OCI-LY3 (cell line): Measurements from ENCODE around the gene OSBPL3.
"Not testable (repeated sequence)": the region's sequence is repeated elsewhere in the genome, so short reads cannot be mapped to it uniquely, and the experiment has no call there.

Source experiments
- H2AFZ ChIP-seq: fragments of 200-600, 300-600 bp; shearing (Covaris generic); 2 replicates; pipeline ENCODE4 v1.6.0; 2014; ENCODE audit warnings: antibody characterized with exemption, low read depth, low read length
- H3K27ac ChIP-seq: fragments of 200-600, 300-600 bp; sonication (generic); 2 replicates; pipeline ENCODE4 v1.5.1; 2014; ENCODE audit warnings: mild to moderate bottlenecking, low read length, moderate library complexity, mixed read lengths
- H3K27me3 ChIP-seq: fragments of 200-600, 300-600 bp; sonication (generic); 2 replicates; pipeline ENCODE4 v1.6.1; 2014; ENCODE audit warnings: low read depth, low read length, mixed read lengths
- H3K36me3 ChIP-seq: fragments of 200-600, 300-600 bp; sonication (generic); replicated peaks from 2 replicates; pipeline ENCODE3; 2014; ENCODE audit warnings: low read depth, low read length, mixed read lengths
- H3K4me1 ChIP-seq: fragments of 300-600, 200-600 bp; sonication (generic); 2 replicates; pipeline ENCODE4 v1.6.1; 2014; ENCODE audit warnings: low read length, mixed read lengths
- H3K4me2 ChIP-seq: fragments of 200-600, 300-600 bp; sonication (generic); 2 replicates; pipeline ENCODE4 v1.6.1; 2014; ENCODE audit warnings: low read length, mixed read lengths
- H3K4me3 ChIP-seq: fragments of 300-600, 200-600 bp; sonication (generic); 2 replicates; pipeline ENCODE4 v1.5.1; 2014; ENCODE audit warnings: antibody characterized with exemption, mild to moderate bottlenecking, low read length, moderate library complexity
- H3K79me2 ChIP-seq: fragments of 300-600, 200-600 bp; shearing (Covaris generic); 2 replicates; pipeline ENCODE4 v1.6.1; 2014; ENCODE audit warnings: mild to moderate bottlenecking, low read length, mixed read lengths
- H3K9ac ChIP-seq: fragments of 300-600, 200-600 bp; shearing (Covaris generic); 2 replicates; pipeline ENCODE4 v1.6.0; 2014; ENCODE audit warnings: mild to moderate bottlenecking, low read length, moderate library complexity
- H3K9me3 ChIP-seq: fragments of 200-600, 300-600 bp; shearing (Covaris generic); 2 replicates; pipeline ENCODE4 v1.6.1; 2014; ENCODE audit warnings: low read length, mixed read lengths; ENCODE audit not compliant: insufficient read depth
- H4K20me1 ChIP-seq: fragments of 200-600, 300-600 bp; sonication (generic); 2 replicates; pipeline ENCODE4 v1.6.1; 2016; ENCODE audit warnings: low read length, mixed read lengths; ENCODE audit not compliant: insufficient read depth
- CTCF ChIP-seq: fragments of 200-600, 300-600 bp; sonication (generic); IDR thresholded peaks from 2 replicates; pipeline ENCODE4 v1.5.1; 2014; ENCODE audit warnings: antibody characterized with exemption, low read length, low read depth
- EZH2phosphoT487 ChIP-seq: fragments of 200-600 bp; shearing (Covaris generic); IDR thresholded peaks from 2 replicates; pipeline ENCODE4 v1.6.1; 2018; ENCODE audit warnings: antibody characterized with exemption, mixed run types, low read depth

Gene OSBPL3

GRCh38 chr7:24799506-24799905, 180.5 kb downstream of the OSBPL3 start:
- no peaks in the 10 kb centered on the region for H4K20me1 ChIP-seq
- no peak overlapping the region for H3K4me2 ChIP-seq
- no peaks in the 10 kb centered on the region for H3K4me1 ChIP-seq
- no peaks in the 10 kb centered on the region for H3K27me3 ChIP-seq
- no peaks in the 10 kb centered on the region for H3K9me3 ChIP-seq
- H2AFZ ChIP-seq, result no peak overlapping the region
- H3K9ac ChIP-seq, result no peak overlapping the region
- H3K79me2 ChIP-seq, result no peaks in the 10 kb centered on the region
- no peaks in the 10 kb centered on the region for H3K36me3 ChIP-seq
- no peak overlapping the region for H3K27ac ChIP-seq
- no peak overlapping the region for H3K4me3 ChIP-seq
- TF ChIP-seq EZH2phosphoT487 (no peak), CTCF (no peak)

GRCh38 chr7:24798261-24798660, 181.7 kb downstream of the OSBPL3 start:
- Histone ChIP-seq H3K27me3 (no peaks in the 10 kb centered on the region), H4K20me1 (no peaks in the 10 kb centered on the region), H3K4me3 (no peak overlapping the region), H2AFZ (no peak overlapping the region), H3K27ac (no peak overlapping the region), H3K4me1 (no peaks in the 10 kb centered on the region), H3K36me3 (no peaks in the 10 kb centered on the region), H3K9ac (no peak overlapping the region), H3K4me2 (no peak overlapping the region), H3K9me3 (no peaks in the 10 kb centered on the region), H3K79me2 (no peaks in the 10 kb centered on the region)
- TF ChIP-seq CTCF (no peak), EZH2phosphoT487 (no peak)

GRCh38 chr7:24797270-24797669, 182.7 kb downstream of the OSBPL3 start:
- Histone ChIP-seq H3K36me3 (no peaks in the 10 kb centered on the region), H3K4me2 (no peak overlapping the region), H3K27ac (no peak overlapping the region), H2AFZ (no peak overlapping the region), H3K4me1 (no peaks in the 10 kb centered on the region), H3K79me2 (no peaks in the 10 kb centered on the region), H3K9me3 (no peaks in the 10 kb centered on the region), H3K4me3 (no peak overlapping the region), H3K27me3 (no peaks in the 10 kb centered on the region), H3K9ac (no peak overlapping the region), H4K20me1 (no peaks in the 10 kb centered on the region)
- no peak for TF ChIP-seq EZH2phosphoT487

DNA sequence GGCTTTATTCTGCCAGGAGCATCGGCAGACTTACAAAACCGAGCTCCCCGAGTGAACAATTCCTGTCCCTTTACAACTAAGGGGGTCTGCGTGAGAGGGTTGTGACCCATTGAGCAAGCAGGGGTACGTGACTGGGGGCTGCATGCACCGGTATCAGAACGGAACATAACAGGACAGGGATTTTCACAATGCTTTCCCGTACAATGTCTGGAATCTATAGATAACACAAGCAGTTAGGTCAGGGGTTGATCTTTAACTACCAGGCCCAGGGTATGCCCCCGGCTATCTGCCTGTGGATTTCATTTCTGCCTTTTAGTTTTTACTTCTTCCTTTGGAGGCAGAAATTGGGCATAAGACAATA, 184.6 kb downstream of the OSBPL3 start:
- Histone ChIP-seq H3K9ac (no peak overlapping the region), H2AFZ (no peak overlapping the region), H3K4me3 (no peak overlapping the region), H3K4me1 (no peaks in the 10 kb centered on the region), H3K9me3 (no peaks in the 10 kb centered on the region), H4K20me1 (no peaks in the 10 kb centered on the region), H3K4me2 (no peak overlapping the region), H3K27me3 (no peaks in the 10 kb centered on the region), H3K27ac (no peak overlapping the region), H3K79me2 (no peaks in the 10 kb centered on the region), H3K36me3 (no peaks in the 10 kb centered on the region)
- TF ChIP-seq CTCF (no peak), EZH2phosphoT487 (no peak)

DNA sequence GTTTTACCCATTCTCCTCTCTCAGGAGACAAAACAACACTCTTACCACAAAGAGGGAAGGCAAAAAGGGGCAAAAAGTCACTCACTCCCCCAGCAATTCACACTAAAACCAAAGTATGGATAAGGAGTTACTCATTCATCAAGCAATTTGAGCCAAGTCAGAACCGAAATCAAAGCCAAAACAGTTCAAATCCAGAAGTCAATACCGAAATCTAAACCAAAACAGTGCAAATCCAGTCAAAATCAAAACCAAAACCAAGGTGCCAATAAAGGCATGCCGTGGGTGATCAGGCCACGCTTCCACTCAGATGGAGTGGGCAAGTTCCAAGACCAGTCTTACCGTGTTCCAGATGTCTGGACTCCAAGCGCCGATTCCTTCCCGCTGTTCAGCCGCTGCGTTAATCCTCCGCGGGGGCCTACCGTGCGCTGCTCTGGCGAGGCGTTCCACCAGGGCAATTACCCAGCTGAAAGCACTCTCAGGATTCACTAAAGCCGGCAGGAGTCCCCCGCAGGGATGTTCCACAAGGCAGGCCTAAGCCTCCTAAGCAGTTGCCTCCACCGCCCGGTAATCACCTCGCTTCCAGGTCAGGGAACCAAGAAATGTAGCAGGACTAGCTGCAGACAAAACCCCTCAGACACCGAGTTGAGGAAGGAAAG, 185.1 kb downstream of the OSBPL3 start:
- not testable (repeated sequence) for H3K4me1 ChIP-seq, H3K36me3 ChIP-seq, H3K27ac ChIP-seq, H3K9me3 ChIP-seq, H3K27me3 ChIP-seq, H3K4me3 ChIP-seq, H3K79me2 ChIP-seq, H4K20me1 ChIP-seq, H3K4me2 ChIP-seq, H2AFZ ChIP-seq, H3K9ac ChIP-seq
